SK-N-SH treated with all-trans-retinoic acid at 6 μM for 48 hours (cell line): ENCODE data around the gene RSPH9.

Source experiments
- ARNTL ChIP-seq: fragments of 450-650 bp; formaldehyde crosslinking; IDR thresholded peaks from 2 replicates; pipeline ENCODE4 v1.5.0; 2020; ENCODE audit warnings: low read depth, mild to moderate bottlenecking, moderate library complexity, borderline replicate concordance
- BACH2 ChIP-seq: fragments of 250-450 bp; sonication (Bioruptor Pico); IDR thresholded peaks from 2 replicates; pipeline ENCODE4 v1.9.0; 2021; ENCODE audit warnings: mild to moderate bottlenecking, borderline replicate concordance
- CREB5 ChIP-seq: fragments of 250-450 bp; sonication (Bioruptor Pico); IDR thresholded peaks from 2 replicates; pipeline ENCODE4 v1.5.1; 2020; ENCODE audit warnings: low read depth, mild to moderate bottlenecking, moderate library complexity
- CSRNP3 ChIP-seq: fragments of 250-450 bp; sonication (Bioruptor Pico); IDR thresholded peaks from 2 replicates; pipeline ENCODE4 v1.5.1; 2021; ENCODE audit warnings: mild to moderate bottlenecking, moderate library complexity
- ESRRG ChIP-seq: fragments of 250-450 bp; sonication (Bioruptor Pico); IDR thresholded peaks from 2 replicates; pipeline ENCODE4 v1.6.1; 2021; ENCODE audit warnings: mild to moderate bottlenecking
- PATZ1 ChIP-seq: fragments of 250-450 bp; sonication (Bioruptor Pico); IDR thresholded peaks from 2 replicates; pipeline ENCODE4 v1.8.0; 2020; ENCODE audit warnings: mild to moderate bottlenecking, moderate library complexity, borderline replicate concordance
- POU6F1 ChIP-seq: fragments of 250-450 bp; sonication (Bioruptor Pico); IDR thresholded peaks from 2 replicates; pipeline ENCODE4 v1.8.0; 2021; ENCODE audit warnings: low read depth, mild to moderate bottlenecking, moderate library complexity, borderline replicate concordance
- SNAI2 ChIP-seq: fragments of 250-450 bp; sonication (Bioruptor Pico); IDR thresholded peaks from 2 replicates; pipeline ENCODE4 v1.5.0; 2020; ENCODE audit warnings: mild to moderate bottlenecking, moderate library complexity
- TSHZ2 ChIP-seq: fragments of 250-450 bp; sonication (Bioruptor Pico); IDR thresholded peaks from 2 replicates; pipeline ENCODE4 v1.5.0; 2020; ENCODE audit warnings: mild to moderate bottlenecking, moderate library complexity
- ZC3H10 ChIP-seq: fragments of 250-450 bp; sonication (Bioruptor Pico); IDR thresholded peaks from 2 replicates; pipeline ENCODE4 v1.5.1; 2021; ENCODE audit warnings: mild to moderate bottlenecking, moderate library complexity
- ZFP3 ChIP-seq: fragments of 250-450 bp; sonication (Bioruptor Pico); IDR thresholded peaks from 2 replicates; pipeline ENCODE4 v1.5.0; 2020; ENCODE audit warnings: mild to moderate bottlenecking, moderate library complexity
- ZFP30 ChIP-seq: fragments of 450-650 bp; formaldehyde crosslinking; IDR thresholded peaks from 2 replicates; pipeline ENCODE4 v1.5.0; 2022; ENCODE audit warnings: mild to moderate bottlenecking, moderate library complexity
- ZNF565 ChIP-seq: fragments of 450-650 bp; formaldehyde crosslinking; conservative IDR thresholded peaks from 2 replicates; pipeline ENCODE4 v1.5.0; 2020; ENCODE audit warnings: low read depth, mild to moderate bottlenecking, moderate library complexity

DNA sequence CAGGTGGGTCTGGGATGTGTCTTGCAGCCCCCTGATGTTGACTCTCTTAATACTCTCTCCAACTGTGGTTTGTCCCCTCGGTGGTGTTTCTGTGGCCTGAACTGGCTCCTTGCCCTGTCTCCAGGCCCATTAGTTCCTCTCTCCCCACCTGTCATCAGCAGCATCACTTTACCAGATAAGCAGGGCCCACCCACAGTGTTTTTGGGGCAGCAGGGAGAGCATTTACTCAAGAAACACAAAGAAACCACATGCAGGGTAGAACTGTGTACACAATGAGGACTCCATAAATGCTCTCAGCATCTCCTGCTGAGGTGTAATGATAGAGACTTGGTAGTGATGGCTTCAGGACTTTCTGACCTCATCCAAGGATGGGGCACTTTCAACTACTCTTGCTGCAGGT, 62.9 kb downstream of the RSPH9 start:
- no peak for TF ChIP-seq POU6F1 (CRISPR knock-in tag)
- TF ChIP-seq SNAI2 (CRISPR knock-in tag) = no peak
- TF ChIP-seq PATZ1 (CRISPR knock-in tag) = no peak
- TF ChIP-seq ZC3H10 (CRISPR knock-in tag) = no peak
- no peak for TF ChIP-seq CSRNP3 (CRISPR knock-in tag)
- no peak for TF ChIP-seq ESRRG (CRISPR knock-in tag)
- TF ChIP-seq ZFP3 (CRISPR knock-in tag) = no peak
- TF ChIP-seq ARNTL (CRISPR knock-in tag) = no peak
- TF ChIP-seq BACH2 (CRISPR knock-in tag) = no peak
- no peak for TF ChIP-seq TSHZ2 (CRISPR knock-in tag)
- TF ChIP-seq ZNF565 (CRISPR knock-in tag) = no peak
- no peak for TF ChIP-seq CREB5 (CRISPR knock-in tag)
- TF ChIP-seq ZFP30 = no peak
